ENCODE measurements around the gene CASQ1.

CASQ1 gene

DNA sequence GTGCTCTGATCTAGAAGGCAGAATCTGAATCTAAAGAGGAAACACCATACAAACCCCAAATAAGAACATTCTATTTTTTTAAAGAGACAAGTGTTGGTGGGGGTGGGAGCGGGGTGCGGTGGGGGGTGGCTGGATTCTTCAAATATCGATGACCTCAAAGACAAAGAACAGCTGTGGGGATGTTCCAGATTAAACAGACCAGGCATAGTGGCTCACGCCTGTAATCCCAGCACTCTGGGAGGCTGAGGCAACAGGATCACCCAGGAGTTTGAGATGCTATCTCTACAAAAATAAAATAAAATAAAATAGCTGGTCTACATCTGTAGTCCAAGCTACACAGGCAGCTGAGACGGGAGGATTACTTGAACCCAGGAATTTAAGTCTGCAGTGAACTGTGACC is 34.0 kb upstream of the CASQ1 start:
- ATAC-seq, result no peak
- TF ChIP-seq OSR1 (CRISPR knock-in tag; IDR thresholded peaks at IDR 0.05) (no peak), RARB (CRISPR knock-in tag; IDR thresholded peaks at IDR 0.05) (no peak), ZNF70 (CRISPR knock-in tag; IDR thresholded peaks at IDR 0.05) (no peak), ZFP30 (CRISPR knock-in tag; IDR thresholded peaks at IDR 0.05) (no peak), TOX (CRISPR knock-in tag; IDR thresholded peaks at IDR 0.05; ENCODE audit: borderline replicate concordance) (no peak), ZFP3 (CRISPR knock-in tag; IDR thresholded peaks at IDR 0.05) (no peak), ARNTL (CRISPR knock-in tag; IDR thresholded peaks at IDR 0.05; ENCODE audit: borderline replicate concordance, low read depth) (no peak), ZC3H10 (CRISPR knock-in tag; IDR thresholded peaks at IDR 0.05) (no peak), ISL1 (CRISPR knock-in tag; IDR thresholded peaks at IDR 0.05) (no peak), BACH2 (CRISPR knock-in tag; IDR thresholded peaks at IDR 0.05; ENCODE audit: borderline replicate concordance) (no peak), SNAI2 (CRISPR knock-in tag; IDR thresholded peaks at IDR 0.05) (no peak), ESRRG (CRISPR knock-in tag; IDR thresholded peaks at IDR 0.05) (no peak)
- TF ChIP-seq, protein P1, sequence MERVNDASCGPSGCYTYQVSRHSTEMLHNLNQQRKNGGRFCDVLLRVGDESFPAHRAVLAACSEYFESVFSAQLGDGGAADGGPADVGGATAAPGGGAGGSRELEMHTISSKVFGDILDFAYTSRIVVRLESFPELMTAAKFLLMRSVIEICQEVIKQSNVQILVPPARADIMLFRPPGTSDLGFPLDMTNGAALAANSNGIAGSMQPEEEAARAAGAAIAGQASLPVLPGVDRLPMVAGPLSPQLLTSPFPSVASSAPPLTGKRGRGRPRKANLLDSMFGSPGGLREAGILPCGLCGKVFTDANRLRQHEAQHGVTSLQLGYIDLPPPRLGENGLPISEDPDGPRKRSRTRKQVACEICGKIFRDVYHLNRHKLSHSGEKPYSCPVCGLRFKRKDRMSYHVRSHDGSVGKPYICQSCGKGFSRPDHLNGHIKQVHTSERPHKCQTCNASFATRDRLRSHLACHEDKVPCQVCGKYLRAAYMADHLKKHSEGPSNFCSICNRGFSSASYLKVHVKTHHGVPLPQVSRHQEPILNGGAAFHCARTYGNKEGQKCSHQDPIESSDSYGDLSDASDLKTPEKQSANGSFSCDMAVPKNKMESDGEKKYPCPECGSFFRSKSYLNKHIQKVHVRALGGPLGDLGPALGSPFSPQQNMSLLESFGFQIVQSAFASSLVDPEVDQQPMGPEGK (CRISPR knock-in tag; IDR thresholded peaks at IDR 0.05; ENCODE audit: borderline replicate concordance), result no peak
- TF ChIP-seq, protein P2, sequence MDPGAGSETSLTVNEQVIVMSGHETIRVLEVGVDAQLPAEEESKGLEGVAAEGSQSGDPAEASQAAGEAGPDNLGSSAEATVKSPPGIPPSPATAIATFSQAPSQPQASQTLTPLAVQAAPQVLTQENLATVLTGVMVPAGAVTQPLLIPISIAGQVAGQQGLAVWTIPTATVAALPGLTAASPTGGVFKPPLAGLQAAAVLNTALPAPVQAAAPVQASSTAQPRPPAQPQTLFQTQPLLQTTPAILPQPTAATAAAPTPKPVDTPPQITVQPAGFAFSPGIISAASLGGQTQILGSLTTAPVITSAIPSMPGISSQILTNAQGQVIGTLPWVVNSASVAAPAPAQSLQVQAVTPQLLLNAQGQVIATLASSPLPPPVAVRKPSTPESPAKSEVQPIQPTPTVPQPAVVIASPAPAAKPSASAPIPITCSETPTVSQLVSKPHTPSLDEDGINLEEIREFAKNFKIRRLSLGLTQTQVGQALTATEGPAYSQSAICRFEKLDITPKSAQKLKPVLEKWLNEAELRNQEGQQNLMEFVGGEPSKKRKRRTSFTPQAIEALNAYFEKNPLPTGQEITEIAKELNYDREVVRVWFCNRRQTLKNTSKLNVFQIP (CRISPR knock-in tag; IDR thresholded peaks at IDR 0.05; ENCODE audit: borderline replicate concordance, low read depth), result no peak
- TF ChIP-seq, protein P3, sequence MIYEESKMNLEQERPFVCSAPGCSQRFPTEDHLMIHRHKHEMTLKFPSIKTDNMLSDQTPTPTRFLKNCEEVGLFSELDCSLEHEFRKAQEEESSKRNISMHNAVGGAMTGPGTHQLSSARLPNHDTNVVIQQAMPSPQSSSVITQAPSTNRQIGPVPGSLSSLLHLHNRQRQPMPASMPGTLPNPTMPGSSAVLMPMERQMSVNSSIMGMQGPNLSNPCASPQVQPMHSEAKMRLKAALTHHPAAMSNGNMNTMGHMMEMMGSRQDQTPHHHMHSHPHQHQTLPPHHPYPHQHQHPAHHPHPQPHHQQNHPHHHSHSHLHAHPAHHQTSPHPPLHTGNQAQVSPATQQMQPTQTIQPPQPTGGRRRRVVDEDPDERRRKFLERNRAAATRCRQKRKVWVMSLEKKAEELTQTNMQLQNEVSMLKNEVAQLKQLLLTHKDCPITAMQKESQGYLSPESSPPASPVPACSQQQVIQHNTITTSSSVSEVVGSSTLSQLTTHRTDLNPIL (CRISPR knock-in tag; IDR thresholded peaks at IDR 0.05; ENCODE audit: low read depth), result no peak
- TF ChIP-seq, protein P4, sequence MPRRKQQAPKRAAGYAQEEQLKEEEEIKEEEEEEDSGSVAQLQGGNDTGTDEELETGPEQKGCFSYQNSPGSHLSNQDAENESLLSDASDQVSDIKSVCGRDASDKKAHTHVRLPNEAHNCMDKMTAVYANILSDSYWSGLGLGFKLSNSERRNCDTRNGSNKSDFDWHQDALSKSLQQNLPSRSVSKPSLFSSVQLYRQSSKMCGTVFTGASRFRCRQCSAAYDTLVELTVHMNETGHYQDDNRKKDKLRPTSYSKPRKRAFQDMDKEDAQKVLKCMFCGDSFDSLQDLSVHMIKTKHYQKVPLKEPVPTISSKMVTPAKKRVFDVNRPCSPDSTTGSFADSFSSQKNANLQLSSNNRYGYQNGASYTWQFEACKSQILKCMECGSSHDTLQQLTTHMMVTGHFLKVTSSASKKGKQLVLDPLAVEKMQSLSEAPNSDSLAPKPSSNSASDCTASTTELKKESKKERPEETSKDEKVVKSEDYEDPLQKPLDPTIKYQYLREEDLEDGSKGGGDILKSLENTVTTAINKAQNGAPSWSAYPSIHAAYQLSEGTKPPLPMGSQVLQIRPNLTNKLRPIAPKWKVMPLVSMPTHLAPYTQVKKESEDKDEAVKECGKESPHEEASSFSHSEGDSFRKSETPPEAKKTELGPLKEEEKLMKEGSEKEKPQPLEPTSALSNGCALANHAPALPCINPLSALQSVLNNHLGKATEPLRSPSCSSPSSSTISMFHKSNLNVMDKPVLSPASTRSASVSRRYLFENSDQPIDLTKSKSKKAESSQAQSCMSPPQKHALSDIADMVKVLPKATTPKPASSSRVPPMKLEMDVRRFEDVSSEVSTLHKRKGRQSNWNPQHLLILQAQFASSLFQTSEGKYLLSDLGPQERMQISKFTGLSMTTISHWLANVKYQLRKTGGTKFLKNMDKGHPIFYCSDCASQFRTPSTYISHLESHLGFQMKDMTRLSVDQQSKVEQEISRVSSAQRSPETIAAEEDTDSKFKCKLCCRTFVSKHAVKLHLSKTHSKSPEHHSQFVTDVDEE (CRISPR knock-in tag; IDR thresholded peaks at IDR 0.05), result no peak

DNA sequence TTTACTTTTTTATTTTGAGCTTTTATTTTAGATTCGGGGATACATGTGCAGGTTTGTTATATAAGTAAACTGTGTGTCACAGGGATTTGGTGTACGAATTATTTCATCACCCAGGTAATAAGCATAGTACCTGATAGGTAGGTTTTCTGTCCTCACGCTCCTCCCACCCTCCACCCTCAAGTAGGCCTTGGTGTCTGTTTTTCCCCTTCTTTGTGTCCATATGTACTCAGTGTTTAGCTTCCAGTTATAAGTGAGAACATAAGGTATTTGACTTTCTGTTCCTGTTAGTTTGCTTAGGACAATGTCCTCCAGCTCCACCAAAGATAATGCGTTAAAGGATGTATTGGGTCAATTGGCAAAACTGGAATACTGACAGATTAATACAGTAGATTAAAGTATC is 33.2 kb upstream of the CASQ1 start:
- ATAC-seq, result no peak
- TF ChIP-seq ARNTL (CRISPR knock-in tag; IDR thresholded peaks at IDR 0.05; ENCODE audit: borderline replicate concordance, low read depth) (no peak), TOX (CRISPR knock-in tag; IDR thresholded peaks at IDR 0.05; ENCODE audit: borderline replicate concordance) (no peak)

DNA sequence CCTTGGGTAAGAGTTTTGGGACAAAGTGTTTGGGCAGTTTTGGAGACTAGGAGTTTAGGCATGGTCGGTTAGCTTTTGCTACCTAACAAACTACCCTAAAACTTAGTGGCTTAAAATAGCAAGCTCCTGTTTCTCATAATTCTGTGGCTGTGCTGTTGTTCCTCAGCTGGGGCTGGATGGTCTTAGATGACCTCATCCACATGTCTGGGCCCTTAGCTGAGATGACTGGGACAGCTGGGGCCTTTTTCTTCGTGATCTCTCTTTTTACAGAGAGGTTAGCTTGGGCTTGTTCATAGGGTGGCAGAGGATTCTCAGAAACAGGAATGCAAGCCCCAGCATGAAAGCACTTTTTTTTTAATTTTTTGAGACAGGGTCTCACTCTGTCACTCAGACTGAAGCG is 32.3 kb upstream of the CASQ1 start:
- no peak for TF ChIP-seq GLIS3 (CRISPR knock-in tag; IDR thresholded peaks at IDR 0.05)
- TF ChIP-seq ZNF565 (CRISPR knock-in tag; conservative IDR thresholded peaks at IDR 0.05; ENCODE audit: low read depth), result no peak
- no peak for ATAC-seq

DNA sequence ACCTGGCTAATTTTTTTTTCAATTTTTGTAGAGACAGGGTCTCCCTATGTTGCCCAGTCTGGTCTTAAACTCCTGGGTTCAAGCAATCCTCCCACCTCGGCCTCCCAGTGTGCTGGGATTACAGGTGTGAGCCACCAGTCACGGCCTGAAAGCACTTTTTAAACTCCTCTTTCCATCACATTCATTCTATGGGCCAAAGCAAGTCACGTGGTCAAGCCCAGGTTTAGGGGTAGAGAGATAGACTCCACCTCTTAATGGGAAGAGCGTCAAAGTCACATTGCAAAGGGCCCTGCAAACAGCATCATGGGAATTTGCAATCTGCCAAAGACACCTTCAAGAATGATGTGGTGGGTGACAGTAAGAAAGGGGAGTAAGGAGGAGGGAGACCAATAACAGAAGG is 31.8 kb upstream of the CASQ1 start:
- TF ChIP-seq SNAI2 (CRISPR knock-in tag; IDR thresholded peaks at IDR 0.05), result no peak
- TF ChIP-seq, protein P1 (CRISPR knock-in tag; IDR thresholded peaks at IDR 0.05; ENCODE audit: borderline replicate concordance), result no peak
- TF ChIP-seq, protein P5, sequence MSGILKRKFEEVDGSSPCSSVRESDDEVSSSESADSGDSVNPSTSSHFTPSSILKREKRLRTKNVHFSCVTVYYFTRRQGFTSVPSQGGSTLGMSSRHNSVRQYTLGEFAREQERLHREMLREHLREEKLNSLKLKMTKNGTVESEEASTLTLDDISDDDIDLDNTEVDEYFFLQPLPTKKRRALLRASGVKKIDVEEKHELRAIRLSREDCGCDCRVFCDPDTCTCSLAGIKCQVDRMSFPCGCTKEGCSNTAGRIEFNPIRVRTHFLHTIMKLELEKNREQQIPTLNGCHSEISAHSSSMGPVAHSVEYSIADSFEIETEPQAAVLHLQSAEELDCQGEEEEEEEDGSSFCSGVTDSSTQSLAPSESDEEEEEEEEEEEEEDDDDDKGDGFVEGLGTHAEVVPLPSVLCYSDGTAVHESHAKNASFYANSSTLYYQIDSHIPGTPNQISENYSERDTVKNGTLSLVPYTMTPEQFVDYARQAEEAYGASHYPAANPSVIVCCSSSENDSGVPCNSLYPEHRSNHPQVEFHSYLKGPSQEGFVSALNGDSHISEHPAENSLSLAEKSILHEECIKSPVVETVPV (CRISPR knock-in tag; IDR thresholded peaks at IDR 0.05), result no peak
- TF ChIP-seq ZNF70 (CRISPR knock-in tag; IDR thresholded peaks at IDR 0.05), result no peak
- no peak for TF ChIP-seq GLIS3 (CRISPR knock-in tag; IDR thresholded peaks at IDR 0.05)
- no peak for TF ChIP-seq OSR1 (CRISPR knock-in tag; IDR thresholded peaks at IDR 0.05)
- no peak for ATAC-seq

Data from SK-N-SH treated with all-trans-retinoic acid at 6 μM for 48 hours (cell line).